Measurements from ENCODE around the gene ZNF664. TPM values are rescaled to one million over a fixed set of nuclear protein-coding genes. Genes with fewer than 3 reads are reported as not detected.
A peak's percentile ranks its signal among the peaks of the same experiment; 100 is the strongest.

ZNF664 gene
- total and polyA plus RNA-seq, 2 of the 13 experiments (the other 11 are each of a cell fraction or from before 2014, with no cell fraction given), result 43.9 to 56.5 TPM

DNA sequence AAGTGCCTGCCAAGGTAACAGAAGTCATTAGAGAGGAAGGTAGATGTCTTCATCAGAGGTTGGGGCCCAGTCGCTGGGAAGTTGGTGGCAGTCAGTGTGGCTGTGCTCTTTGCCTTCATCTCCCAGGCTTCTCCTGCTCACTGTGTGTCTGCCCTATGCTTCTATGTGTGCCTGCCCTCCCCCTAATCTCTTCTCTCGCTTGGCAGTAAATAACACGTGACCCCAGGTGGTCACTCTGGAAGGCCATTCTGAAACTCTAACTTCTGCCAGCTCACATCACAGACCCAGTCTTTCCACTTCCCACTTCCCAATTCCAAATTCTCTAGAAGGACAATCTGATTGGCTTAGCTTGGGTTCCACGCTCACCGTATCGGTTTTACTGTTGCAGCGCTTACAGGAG, 9.3 kb downstream of the ZNF664 start (continued):
- TF ChIP-seq, protein P1, sequence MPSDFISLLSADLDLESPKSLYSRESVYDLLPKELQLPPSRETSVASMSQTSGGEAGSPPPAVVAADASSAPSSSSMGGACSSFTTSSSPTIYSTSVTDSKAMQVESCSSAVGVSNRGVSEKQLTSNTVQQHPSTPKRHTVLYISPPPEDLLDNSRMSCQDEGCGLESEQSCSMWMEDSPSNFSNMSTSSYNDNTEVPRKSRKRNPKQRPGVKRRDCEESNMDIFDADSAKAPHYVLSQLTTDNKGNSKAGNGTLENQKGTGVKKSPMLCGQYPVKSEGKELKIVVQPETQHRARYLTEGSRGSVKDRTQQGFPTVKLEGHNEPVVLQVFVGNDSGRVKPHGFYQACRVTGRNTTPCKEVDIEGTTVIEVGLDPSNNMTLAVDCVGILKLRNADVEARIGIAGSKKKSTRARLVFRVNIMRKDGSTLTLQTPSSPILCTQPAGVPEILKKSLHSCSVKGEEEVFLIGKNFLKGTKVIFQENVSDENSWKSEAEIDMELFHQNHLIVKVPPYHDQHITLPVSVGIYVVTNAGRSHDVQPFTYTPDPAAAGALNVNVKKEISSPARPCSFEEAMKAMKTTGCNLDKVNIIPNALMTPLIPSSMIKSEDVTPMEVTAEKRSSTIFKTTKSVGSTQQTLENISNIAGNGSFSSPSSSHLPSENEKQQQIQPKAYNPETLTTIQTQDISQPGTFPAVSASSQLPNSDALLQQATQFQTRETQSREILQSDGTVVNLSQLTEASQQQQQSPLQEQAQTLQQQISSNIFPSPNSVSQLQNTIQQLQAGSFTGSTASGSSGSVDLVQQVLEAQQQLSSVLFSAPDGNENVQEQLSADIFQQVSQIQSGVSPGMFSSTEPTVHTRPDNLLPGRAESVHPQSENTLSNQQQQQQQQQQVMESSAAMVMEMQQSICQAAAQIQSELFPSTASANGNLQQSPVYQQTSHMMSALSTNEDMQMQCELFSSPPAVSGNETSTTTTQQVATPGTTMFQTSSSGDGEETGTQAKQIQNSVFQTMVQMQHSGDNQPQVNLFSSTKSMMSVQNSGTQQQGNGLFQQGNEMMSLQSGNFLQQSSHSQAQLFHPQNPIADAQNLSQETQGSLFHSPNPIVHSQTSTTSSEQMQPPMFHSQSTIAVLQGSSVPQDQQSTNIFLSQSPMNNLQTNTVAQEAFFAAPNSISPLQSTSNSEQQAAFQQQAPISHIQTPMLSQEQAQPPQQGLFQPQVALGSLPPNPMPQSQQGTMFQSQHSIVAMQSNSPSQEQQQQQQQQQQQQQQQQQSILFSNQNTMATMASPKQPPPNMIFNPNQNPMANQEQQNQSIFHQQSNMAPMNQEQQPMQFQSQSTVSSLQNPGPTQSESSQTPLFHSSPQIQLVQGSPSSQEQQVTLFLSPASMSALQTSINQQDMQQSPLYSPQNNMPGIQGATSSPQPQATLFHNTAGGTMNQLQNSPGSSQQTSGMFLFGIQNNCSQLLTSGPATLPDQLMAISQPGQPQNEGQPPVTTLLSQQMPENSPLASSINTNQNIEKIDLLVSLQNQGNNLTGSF (CRISPR knock-in tag; IDR thresholded peaks at IDR 0.05), result no peak
- TF ChIP-seq IRX3 (CRISPR knock-in tag; IDR thresholded peaks at IDR 0.05; ENCODE audit: borderline replicate concordance, low read depth), result no peak
- no peak for TF ChIP-seq RFX1 (IDR thresholded peaks at IDR 0.05)
- no peak for TF ChIP-seq ZNF564 (CRISPR knock-in tag; IDR thresholded peaks at IDR 0.05)
- no peak for TF ChIP-seq PPARG (CRISPR knock-in tag; conservative IDR thresholded peaks at IDR 0.05)

- ChIA-PET CTCF (ENCODE audit: low intra/inter-chr PET ratio, low total read pairs) (interaction anchor here (0.7 to 4.0 kb wide), 4 partner anchors 76 to 184 kb away, joined by 3 to 21 read pairs (median 4); no protein-coding TSS in a partner anchor), POLR2A (interaction anchor here (1.6 kb wide), 1 partner anchor 12 kb away, joined by 4 read pairs; the partner anchor contains the start of gene CCDC92)
- WGBS (ENCODE audit: low lambda C conversion rate), result 80% methylated on average over 7 of the region's 7 CpGs
- DNase-seq (ENCODE audit: low spot score) (peak; percentile 74), FAIRE-seq (peak; percentile 91), ATAC-seq (peak; percentile 91)
- Histone ChIP-seq H3K9me3 (ENCODE audit: low read length) (no peaks in the 10 kb centered on the region), H3K4me1 (ENCODE audit: insufficient read depth, low read length) (peaks cover 10% of the 10 kb centered on the region), H3K27me3 (ENCODE audit: control insufficient read depth in 1 of 2, insufficient read depth in 2 of 2, low read length in 2 of 2) (no peaks in the 10 kb centered on the region), H3K4me3 (replicated peaks in 1 of 3; ENCODE audit: insufficient read depth in 1 of 3, low read depth in 2 of 3, low read length in 3 of 3) (no peak overlapping the region), H4K20me1 (ENCODE audit: insufficient read depth, low read length) (peaks cover 12% of the 10 kb centered on the region), H3K36me3 (replicated peaks in 1 of 2; ENCODE audit: control insufficient read depth in 1 of 2, insufficient read depth in 2 of 2, low read length in 2 of 2) (peaks cover 2 to 35% of the 10 kb centered on the region in 2 experiments; a peak in 3 of 5 replicates), H2AFZ (ENCODE audit: low read length) (no peak overlapping the region), H3K9ac (ENCODE audit: insufficient read depth, low read depth, low read length) (no peak overlapping the region), H3K79me2 (ENCODE audit: insufficient read depth, low read length) (peaks cover 39% of the 10 kb centered on the region), H3K4me2 (ENCODE audit: low read depth, low read length) (no peak overlapping the region), H3K27ac (ENCODE audit: extremely low read length, insufficient read depth, low read length) (no peak overlapping the region)
- in situ Hi-C loops (cut with HindIII; ENCODE audit: extremely low pct_ligation_motif_present, low pct_unique_long_range_greater_than_20kb), result no loop called here
- no TSS peak for BruUV-seq (replicated peaks)
- intact Hi-C loops (cut with micrococcal nuclease; ENCODE audit: unreplicated experiment), result loop anchor here (1.0 to 10.0 kb wide), 4 partner anchors 79 to 269 kb away; partner anchors contain the start of gene ATP6V0A2
- no peak for TF ChIP-seq MNT (IDR thresholded peaks at IDR 0.05)
- TF ChIP-seq ZNF841 (CRISPR knock-in tag; IDR thresholded peaks at IDR 0.05; ENCODE audit: borderline replicate concordance), result no peak
- no peak for TF ChIP-seq ZNF513 (CRISPR knock-in tag; conservative IDR thresholded peaks at IDR 0.05)
- TF ChIP-seq SOX13 (IDR thresholded peaks at IDR 0.05), result no peak
- no peak for TF ChIP-seq SOX13 (CRISPR knock-in tag; conservative IDR thresholded peaks at IDR 0.05 in 1 of 2, IDR thresholded peaks at IDR 0.05 in 1 of 2)
- no peak for TF ChIP-seq LBX2 (CRISPR knock-in tag; IDR thresholded peaks at IDR 0.05; ENCODE audit: borderline replicate concordance)
- TF ChIP-seq ZNF350 (CRISPR knock-in tag; IDR thresholded peaks at IDR 0.05; ENCODE audit: borderline replicate concordance, low read depth), result no peak
- no peak for TF ChIP-seq ZFP1 (CRISPR knock-in tag; IDR thresholded peaks at IDR 0.05)
- TF ChIP-seq ZNF816 (CRISPR knock-in tag; IDR thresholded peaks at IDR 0.05; ENCODE audit: borderline replicate concordance), result no peak
These were observed 10.9 kb downstream of the ZNF664 start for GRCh38 chr12:123983822-123984485.
